HG03280 (cell line): ENCODE data around the gene RSF1.

Experiments used
- ATAC-seq: cut with Tn5 transposase; IDR thresholded peaks from one replicate; pipeline ENCODE4 v1.9.1; 2021; ENCODE audit warnings: mild to moderate bottlenecking, moderate library complexity; ENCODE audit not compliant: unreplicated experiment

Gene RSF1

DNA sequence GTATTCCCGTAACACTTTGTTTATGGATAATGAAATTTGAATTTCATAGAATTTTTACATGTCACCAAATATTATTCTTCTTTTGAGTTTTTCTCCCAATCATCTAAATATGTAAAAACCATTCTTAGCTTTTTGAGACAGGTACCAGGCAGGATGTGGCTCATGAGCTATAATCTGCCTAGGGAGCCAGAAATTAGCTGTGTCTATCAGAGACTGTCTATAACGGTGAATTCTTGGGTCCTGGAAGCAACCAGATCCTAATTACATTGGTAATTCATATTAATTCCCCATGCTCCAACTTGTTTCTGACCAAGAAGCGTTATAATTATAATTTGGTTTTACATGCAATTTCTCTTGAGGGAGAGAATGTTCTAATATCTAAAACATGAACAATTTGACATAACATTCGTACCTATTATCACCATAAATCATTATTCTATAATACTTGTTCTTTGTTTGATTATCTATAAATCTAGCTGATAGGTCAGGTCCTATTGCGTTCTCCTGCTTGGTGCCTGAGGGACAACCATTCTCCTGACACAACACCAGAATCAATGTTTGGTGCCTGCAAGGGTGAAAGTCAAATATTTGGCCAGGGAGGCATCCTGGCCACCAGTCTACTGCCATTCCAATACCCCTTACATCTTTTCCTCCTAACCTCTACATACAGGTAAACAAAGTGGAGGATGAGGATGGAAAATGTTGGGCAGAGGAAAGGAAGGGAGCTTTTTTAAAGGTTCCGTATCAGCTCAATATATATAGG is 69.9 kb downstream of the RSF1 start:
- no peak for ATAC-seq

DNA sequence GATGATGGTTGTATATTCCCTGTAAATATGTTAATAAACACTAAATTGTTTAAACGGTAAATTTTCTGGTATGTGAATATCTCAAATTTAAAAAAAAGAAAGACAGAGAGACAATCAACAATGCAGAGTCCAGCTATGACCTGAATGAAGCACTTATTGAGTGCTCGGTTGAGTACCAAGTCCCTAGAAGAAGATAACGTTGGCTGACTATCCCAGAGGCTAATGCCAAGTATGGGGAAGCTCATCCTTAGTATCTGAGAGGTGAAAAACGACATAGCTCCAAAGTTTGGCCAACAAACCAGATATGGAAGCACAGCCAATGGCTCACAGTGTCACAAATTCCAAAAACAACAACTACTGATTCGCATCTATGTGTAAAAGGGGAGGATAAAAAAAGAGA is 71.3 kb downstream of the RSF1 start:
- ATAC-seq: no peak

DNA sequence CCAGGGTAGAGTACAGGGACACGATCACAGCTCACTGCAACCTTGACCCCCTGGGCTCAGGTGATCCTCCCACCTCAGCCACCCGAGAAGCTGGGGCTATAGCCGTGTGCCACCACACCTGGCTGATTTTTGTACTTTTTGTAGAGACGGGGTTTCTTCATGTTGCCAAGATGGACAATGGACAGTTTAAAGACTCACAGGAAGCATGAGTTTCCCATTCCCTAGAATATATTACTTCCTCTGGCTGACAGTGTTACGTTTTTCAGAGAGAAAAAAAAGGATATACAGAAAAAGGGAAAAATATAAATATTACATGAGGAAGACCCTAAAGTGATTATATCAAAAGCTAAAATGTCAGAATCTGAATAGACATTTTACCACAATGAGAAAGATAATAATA is 72.3 kb downstream of the RSF1 start:
- no peak for ATAC-seq

DNA sequence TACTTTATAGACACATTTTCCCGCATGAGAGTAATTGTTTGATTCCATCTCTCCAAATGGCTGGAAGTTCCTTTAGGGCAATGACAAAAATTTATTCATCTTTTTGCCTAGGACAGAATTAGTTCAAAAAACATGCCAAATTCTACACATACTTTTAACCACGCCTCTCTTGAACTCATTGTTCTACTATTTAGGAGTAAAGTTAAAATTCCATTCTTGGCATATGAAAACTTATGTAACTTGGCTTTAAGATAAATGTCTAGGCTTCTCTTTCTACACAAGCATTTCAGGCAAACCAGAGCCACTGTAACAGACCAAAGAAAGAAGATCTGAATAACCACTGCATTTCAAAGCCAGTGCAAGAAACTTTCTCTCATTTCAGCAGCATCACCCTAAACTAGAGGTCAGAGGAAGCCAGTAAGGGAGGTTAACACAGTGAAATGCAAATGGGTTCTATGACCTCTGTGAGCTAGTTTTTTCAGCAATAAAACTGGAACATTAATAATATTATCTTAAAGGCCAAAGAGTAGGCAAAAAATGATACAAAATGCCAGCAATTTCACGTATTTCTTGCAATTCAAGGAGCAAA is 73.0 kb downstream of the RSF1 start:
- ATAC-seq: no peak

DNA sequence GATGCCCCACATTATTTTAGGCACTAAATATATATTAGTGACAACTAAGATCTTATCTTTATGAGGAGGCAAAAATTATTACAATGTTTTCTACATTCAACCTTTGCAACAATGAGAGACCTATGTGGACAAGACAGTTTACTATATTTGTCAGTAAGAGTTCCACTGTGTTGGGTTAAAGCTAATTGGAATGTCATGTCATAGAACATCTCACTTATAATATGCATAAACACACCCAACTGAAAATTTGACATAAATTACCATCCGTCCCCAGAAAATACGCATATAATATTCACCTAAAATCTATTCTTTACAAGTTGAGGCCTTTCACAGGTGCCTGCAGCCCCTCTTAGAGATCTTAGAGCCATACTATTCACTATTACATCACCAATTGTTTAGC is 84.0 kb downstream of the RSF1 start:
- ATAC-seq: no peak

DNA sequence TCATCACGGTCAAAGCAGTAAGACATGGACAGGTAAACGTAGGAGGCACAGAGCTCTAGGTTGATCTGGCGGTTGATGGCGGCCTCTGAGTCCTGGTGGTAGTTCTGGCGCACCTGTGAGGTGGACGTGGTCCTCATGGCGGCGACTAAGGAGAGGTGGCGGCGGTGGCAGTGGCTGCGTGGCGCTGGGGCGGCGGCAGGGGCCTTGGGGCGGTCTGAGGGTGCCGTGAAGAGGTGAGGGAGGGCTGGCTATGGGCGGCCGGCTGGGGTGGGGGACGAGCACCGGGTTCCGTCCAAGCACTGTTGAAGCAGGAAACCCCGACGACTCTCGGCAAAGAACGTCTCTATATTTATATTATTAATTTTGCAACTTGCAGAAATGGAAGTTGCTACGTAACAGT is 85.6 kb downstream of the RSF1 start:
- no peak for ATAC-seq

DNA sequence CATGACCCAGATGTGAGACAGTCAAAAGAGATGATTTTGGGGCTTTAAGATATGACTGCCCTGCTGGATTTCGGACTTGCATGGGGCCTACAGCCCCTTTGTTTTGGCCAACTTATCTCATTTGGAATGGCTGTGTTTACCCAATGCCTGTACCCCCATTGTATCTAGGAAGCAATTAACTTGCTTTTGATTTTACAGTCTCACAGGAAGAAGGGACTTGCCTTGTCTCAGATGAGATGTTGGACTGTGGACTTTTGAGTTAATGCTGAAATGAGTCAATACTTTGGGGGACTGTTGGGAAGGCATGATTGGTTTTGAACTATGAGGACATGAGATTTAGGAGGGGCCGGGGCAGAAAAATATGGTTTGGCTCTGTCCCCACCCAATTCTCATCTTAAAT is 88.4 kb downstream of the RSF1 start:
- no peak for ATAC-seq

DNA sequence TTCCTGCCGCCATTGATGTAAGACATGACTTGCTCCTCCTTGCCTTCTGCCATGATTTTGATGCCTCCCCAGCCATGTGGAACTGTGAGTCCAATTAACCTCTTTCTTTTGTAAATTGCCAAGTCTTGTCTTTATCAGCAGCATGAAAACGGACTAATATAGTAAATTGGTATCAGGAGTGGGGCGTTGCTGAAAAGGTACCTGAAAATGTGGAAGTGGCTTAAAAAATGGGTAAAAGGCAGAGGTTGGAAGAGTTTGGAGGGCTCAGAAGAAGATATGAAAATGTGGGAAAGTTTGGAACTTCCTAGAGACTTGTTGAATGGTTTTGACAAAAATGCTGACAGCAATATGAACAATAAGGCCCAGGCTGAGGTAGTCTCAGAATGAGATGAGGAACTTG is 89.7 kb downstream of the RSF1 start:
- ATAC-seq: no peak

DNA sequence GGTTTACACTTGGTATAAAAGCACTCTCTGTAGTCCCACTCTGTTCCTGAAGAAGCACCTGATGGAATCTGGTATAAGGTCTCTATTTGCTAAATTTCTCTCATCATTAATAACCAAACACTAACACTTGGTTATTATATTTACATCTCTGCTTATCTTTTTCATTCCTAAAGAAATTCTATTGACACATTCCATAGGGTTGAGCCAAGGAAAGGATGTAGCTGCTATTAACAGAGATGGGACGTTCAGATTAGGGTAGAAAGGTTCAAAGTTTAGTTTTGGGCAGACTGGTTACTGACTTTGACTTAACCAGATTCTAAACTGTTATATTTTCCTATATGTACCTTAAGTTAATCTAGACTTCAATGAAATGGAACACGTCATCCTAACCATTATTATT is 91.5 kb downstream of the RSF1 start:
- no peak for ATAC-seq

DNA sequence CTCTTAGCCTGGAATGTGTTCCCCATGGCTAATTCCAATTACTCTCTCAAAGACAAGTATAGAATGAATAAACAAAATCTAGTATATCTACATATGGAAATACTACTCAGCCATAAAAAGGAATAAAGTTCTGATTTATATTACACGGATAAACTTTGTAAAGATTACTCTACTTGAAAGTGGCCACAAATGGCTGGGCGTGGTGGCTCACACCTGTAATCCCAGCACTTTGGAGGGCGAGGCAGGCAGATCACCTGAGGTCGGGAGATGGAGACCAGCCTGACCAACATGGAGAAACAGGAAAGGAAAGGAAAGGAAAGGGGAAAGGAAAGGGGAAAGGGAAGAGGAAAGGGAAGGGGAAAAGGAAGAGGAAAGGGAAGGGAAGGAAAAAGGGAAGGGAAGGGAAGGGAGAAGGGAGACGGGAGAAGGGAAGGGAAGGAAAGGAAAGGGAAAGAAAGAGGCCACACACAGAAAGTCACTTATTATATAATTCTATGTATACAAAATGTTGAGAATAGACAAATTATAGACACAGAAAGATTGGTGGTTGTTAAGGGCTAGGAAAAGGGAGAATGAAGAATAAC is 92.2 kb downstream of the RSF1 start:
- ATAC-seq: no peak

DNA sequence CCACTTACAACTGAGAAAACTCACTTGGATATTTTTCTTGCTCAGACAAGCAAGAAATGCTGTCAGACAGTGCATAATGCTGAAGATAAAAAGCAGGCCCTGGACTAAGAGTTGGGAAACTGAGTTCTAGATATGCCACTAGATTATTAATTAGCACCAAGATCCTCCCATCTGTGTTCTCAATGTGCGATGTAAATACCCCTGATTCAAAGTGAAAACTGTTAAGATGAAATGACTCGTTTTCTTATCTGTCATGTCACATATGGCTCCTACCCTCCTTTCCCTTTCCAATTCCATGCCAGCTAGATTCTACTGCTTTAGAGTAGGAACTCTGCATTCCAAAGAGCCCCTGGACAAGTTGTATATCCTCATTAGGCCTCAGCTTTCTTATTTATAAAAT is 94.0 kb downstream of the RSF1 start:
- ATAC-seq: no peak

DNA sequence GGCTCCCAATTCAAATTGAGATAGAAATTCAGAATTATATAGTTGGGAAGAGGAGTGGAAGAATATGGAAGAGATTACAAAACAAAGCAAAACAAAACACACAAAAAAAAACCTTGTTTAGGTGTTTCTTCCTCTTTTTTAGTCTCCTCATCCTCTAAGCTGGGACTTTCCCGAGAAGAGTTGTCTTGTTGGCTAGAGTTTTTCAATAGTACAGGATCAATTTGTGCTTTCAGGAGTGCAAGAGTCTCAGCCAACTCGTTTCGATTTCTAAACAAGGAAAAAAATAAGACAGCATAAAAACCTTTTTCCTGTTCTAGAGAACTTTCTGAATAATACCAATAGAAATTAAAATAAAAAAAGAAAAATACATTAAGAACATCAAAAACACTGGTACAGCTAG is 95.1 kb downstream of the RSF1 start:
- ATAC-seq: no peak

DNA sequence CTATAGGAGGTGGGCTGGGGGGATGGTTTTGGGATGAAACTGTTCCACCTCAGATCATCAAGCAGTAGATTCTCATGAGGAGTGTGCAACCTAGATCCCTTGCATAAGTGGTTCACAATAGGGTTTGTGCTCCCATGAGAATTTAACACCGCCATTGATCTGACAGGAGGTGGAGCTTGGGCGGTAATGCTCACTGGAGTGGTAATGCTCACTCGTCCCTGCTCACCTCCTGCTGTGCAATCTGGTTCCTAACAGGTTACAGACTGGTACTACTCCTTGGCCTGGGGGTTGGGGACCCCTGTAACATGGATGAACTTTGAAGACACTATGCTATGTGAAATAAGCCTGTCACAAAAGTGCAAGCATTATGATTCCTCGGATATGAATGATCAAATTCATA is 95.9 kb downstream of the RSF1 start:
- no peak for ATAC-seq

DNA sequence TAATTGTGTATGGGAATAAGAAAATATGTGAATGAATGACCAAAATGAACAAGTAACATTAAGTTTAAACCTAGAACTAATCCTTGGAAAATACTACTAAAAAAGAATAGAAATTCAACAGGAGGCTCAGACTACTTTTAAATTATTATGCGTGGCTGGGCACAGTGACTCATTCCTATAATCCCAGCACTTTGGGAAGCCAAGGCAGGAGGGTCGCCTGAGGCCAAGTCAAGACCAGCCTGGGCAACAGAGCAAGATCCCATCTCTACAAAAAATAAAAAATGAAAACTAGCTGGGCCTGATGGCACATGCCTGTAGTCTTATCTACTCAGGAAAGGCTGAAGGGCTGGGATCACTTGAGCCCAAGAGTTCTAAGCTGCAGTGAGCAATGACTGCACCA is 97.5 kb downstream of the RSF1 start:
- ATAC-seq: no peak

DNA sequence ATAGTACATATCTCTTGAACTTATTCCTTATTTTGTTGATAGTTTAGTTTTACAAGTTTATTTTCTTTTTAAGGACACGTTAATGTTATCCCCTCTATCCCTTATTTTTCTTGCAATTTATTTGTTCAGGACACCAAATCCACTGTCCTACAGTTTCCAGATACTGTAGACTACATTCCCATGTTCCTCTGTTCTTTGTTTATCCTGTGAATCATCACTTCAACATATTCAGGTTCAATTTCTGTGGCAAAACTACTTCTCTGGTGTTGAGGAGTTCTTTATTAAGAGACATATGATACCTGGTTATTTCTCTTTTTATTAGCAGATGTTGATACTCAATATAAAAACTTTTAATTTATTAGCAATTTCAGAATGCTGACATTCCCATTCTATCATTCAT is 110.2 kb downstream of the RSF1 start:
- no peak for ATAC-seq

DNA sequence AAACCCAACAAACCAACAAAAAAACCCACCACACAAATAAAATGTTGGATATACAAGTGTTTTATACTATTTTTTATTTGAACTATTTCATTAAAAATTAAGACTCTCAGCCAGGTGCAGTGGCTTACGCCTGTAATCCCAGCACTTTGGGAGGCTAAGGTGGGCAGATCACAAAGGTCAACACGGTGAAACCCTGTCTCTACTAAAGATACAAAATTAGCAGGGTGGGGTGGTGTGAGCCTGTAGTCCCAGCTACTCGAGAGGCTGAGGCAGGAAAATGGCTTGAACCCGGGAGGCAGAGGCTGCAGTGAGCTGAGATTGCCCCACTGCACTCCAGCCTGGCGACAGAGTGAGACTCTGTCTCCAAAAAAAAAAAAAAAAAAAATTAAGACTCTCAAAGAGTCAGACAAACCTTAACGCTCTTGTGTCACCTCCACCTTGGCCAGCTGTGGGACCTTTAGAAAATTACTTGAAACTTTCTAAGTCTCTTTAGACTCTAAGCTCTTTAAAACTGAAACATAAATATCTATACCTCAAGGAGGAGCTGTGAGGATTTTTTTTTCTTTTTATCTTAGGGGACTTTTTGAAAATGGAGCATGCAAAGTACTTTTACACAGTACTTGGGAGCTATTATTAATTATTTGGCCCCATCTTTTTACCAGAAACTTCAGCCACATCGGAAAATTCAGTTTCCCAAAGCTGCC is 114.5 kb downstream of the RSF1 start:
- no peak for ATAC-seq

DNA sequence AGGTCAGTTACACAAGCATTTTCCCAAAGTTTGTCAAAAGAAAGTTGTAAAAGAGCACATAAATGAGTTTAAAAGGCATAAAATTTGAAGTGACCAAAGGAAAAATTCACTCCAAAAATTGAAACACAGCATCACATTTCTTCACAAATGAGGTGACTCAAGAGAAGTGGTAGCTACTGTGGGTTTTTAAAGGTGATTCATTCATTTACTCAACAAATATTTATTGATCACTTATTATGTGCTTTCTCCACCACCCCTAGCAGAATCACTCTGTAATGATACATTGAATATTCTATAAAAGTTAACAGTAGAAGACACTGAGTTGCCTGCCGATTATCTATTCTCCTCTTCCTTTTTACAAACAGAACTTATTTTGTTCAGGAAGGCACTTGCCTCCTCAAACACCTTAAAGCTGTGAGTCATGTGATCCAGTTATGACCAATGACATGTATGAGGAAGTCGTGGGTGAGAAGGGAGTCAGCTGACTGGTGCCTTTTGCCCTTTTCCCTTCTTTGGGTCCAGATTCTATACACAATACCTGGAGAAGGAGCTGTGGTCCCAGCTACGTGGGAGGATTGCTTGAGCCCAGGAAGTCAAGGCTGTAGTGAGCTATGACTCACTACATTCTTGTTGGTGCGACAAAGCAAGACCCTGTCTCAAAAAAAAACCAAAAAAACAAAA is 115.2 kb downstream of the RSF1 start:
- ATAC-seq: no peak

DNA sequence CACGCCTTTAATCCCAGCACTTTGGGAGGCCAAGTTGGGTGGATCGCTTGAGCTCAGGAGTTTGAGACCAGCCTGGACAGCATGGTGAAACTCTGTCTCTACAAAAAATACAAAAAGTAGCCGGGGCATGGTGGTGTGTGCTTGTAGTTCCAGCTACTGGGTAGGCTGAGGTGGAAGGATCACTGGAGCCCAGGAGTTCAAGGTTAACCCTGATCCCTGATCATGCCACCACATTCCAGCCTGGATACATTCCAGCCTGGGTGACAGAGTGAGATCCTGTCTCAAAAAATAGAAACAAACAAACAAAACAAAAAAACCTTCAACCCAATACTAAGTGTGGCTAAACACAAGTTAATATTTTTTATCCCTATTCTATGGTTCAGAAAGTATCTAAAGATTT is 116.5 kb downstream of the RSF1 start:
- no peak for ATAC-seq

DNA sequence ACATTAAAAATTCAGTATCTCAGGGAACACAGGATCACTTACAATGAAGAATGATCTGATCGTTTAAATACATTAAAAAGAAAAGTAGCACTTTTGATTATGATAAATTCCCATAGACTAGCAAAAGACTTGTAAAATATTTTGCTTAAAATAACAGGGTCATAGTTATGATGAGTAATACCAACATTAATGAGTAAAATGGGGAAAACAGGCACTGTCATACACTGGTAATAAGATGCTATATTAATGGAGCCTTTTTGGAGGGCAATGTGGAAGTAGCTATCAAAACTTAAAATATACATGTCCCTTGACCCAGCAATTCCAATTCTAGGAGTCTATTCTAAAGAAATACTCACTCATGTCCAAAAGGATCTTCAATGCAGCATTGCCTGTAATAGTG is 121.1 kb downstream of the RSF1 start:
- ATAC-seq: no peak

DNA sequence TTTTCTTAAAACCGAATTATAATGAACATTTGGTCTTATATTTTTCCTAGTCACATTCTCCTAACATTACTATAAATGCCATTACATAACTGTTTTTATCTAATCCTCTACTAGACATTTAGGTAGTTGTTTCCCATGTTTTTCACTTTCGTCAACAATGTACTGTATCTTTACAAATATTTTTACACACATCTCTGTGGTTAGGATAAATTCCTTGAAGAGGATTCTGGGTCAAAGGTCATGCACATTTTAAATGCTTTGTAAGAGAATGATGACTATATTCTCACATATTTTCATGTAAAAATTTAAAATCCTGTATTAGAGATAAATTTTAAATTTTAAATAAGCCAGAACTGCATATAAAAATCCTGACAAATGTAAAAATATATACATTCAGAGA is 121.6 kb downstream of the RSF1 start:
- no peak for ATAC-seq

DNA sequence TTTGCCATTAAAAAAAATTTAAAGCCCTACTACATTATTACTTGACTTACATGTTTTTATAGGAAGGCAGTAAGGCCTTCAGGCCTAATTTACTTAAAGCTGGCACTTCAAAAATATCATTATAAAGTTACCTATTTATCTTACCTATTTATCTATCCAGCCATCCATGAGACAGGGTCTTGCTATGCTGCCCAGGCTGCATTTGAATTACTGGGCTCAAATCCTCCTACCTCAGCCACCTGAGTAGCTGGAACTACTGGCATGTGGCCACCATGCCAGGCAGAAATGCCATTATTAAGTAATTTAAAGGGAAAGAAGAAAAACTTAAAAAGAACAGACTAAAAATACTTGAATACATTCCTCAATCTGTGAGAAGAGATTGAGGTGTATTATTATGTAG is 122.7 kb downstream of the RSF1 start:
- ATAC-seq: no peak
